Stimulated activated CD8-positive, alpha-beta memory T cell treated with anti-CD3 and anti-CD28 coated beads, Interleukin-12 subunit alpha, Interleukin-12 subunit beta, amount 100 ng/mL, for 4 hours (primary cell): ENCODE data around the gene ERO1A.
A peak's percentile ranks its signal among the peaks of the same experiment; 100 is the strongest.
"Not testable (repeated sequence)": the region's sequence is repeated elsewhere in the genome, so short reads cannot be mapped to it uniquely, and the experiment has no call there.

Experiments
- DNase-seq: peaks from one replicate; pipeline ENCODE4 v3.0.0-alpha.2; 2020; ENCODE audit warnings: low read depth

ERO1A gene, protein sequence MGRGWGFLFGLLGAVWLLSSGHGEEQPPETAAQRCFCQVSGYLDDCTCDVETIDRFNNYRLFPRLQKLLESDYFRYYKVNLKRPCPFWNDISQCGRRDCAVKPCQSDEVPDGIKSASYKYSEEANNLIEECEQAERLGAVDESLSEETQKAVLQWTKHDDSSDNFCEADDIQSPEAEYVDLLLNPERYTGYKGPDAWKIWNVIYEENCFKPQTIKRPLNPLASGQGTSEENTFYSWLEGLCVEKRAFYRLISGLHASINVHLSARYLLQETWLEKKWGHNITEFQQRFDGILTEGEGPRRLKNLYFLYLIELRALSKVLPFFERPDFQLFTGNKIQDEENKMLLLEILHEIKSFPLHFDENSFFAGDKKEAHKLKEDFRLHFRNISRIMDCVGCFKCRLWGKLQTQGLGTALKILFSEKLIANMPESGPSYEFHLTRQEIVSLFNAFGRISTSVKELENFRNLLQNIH

DNA sequence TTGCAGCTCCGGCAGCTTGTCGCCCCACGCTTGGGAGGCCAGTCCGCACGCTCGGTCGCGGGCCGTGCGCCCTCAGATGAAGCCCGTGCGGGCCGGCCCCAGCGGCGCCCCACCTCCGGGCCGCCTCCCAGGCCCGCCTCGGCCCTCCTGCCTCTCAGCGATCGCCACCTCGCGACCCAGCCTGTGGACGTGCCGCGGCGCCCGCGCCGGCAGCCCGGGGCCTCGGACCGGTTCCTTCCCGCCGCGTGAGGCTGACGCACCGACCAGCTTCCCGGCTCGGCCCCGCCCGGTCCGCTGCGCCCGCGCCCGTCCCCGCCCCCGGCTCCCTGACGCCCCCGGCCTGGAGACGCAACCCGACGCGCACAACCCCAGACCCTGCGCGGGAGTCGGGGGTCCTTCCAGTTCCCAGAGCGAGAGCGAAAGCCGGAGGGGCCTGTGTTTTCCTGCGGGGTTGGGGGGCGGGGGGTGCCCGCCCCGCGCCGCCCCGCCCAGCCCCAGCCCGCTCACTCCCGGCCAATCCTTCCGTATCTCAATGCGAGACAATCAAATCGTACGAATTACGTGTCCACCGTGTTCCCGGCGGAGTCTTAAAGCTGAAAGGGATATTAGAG, at the start of gene ERO1A:
TSS of gene ERO1A (minus strand) at position 78 of the 611 bp plus-strand sequence. CDS start at position 1, 77 bp downstream.
- peak; percentile 53 for DNase-seq

DNA sequence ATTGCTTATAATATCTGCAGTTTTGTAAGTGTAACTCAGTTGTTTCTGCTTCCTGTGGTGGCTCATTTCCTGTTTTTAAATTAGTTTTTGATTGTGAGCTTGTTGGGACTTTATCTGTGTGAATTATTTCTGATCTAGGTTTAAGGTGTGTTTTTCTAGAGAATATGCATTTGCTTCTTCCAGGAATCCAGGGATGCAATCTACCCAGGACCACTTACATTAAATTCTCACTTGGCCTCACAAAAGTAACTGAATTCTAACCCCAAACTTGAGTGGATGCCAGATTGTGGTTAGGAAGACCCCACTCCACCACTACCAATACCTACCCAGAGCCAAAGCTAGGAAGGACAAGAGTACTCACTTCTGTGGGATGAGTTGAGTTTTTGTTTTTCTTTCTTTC, 46.5 kb upstream of the ERO1A start:
- DNase-seq, result no peak

DNA sequence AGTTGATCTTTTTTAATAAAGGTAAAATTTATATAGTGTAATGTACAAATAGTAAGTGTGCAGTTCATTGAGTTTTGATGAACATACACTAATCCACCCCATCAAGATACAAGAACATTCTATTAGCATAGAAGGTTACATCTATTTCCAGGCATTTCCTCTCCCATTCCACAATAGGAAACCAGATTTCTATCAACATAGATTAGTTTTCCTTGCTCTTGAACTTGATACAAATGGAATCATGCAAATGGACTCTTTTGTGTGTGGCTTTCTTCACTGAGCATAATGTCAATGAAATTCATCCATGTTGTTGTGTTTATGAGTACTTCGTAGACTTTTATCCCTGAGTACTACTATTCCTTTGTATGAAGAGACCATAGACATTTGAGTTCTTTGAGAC, 45.4 kb upstream of the ERO1A start:
- no peak for DNase-seq

DNA sequence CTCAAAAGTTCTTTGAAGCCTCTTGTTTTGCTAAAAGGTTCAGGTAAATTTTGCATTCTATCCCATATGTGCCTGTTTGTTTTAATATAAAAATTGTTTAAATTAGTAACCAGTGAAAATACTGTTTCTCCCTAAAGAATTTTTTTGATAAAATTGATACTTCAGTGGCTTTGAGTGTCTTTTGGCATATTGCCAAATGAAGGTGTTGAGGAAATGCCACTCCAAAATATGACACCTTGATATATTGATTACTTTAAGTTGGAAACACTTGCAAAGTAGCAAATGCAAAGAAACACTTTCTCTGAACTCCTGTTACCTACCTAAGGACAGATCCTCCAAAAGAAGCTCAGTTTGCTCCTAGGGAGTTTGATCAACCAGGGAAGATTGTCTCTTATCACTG, 43.1 kb upstream of the ERO1A start:
- no peak for DNase-seq

DNA sequence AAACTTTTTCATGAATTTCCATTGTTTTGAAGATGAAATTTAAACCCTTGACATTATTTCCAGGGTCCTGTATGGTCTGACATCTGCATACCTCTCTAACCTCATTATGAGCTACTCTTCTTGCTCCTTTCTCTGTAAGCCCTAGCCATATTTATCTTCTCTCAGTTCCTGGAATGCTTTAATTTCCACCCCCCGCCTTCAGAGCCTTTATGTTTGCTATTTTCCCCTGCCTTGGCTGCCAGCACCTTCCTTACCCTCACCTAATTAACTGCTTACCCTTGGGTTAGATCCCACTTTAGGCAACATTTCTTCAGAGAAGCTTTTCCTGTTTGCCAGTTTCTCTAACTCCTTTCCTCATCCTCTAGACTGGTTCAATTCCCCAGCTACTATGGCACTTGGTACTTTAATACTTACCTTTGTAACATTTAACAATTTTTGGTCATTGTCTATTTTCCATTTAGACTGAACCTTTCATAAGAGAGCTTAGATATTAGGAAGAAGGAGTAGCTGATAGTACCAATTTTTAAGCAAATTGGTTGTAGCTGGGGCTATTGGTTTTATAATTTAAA, 40.6 kb upstream of the ERO1A start:
- no peak for DNase-seq

DNA sequence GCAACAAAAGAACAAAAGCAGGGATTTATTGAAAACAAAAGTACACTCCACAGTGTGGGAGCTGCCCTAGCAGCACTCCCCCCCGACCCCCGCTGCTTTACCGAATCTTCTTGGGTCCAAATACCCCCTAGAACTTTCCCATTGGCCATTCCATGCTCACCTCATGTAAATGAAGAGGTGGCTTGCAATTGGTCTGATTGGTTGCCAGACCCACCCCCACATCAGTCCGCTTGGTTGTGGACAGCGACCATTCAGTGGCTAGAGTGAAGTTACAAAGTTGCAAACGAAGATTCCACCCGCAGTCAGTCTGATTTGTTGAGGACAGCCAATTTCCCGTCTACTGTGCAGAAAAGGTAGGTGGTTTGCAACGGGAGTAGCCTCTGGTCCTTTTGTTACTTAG, 38.5 kb upstream of the ERO1A start:
- no peak for DNase-seq

DNA sequence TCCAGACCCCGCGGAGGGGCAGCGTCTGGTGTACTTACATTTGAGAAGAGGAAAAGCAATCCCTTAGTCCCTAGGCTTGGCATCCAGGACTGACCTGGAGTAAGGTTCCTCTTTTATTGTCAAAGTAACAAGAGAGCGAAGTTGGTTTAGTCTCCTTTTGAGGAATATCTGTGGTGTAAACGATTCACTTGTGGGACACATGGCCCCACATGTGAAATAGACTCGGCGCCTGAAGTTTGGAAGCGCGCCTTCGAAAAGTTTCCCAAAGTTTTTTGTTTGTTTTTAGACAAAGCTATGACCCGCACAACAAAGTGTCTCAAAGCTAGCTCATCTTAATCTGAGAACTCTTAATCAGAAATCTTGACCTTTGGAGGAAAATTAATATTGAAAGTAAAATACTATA, 35.4 kb upstream of the ERO1A start:
- DNase-seq, result no peak

DNA sequence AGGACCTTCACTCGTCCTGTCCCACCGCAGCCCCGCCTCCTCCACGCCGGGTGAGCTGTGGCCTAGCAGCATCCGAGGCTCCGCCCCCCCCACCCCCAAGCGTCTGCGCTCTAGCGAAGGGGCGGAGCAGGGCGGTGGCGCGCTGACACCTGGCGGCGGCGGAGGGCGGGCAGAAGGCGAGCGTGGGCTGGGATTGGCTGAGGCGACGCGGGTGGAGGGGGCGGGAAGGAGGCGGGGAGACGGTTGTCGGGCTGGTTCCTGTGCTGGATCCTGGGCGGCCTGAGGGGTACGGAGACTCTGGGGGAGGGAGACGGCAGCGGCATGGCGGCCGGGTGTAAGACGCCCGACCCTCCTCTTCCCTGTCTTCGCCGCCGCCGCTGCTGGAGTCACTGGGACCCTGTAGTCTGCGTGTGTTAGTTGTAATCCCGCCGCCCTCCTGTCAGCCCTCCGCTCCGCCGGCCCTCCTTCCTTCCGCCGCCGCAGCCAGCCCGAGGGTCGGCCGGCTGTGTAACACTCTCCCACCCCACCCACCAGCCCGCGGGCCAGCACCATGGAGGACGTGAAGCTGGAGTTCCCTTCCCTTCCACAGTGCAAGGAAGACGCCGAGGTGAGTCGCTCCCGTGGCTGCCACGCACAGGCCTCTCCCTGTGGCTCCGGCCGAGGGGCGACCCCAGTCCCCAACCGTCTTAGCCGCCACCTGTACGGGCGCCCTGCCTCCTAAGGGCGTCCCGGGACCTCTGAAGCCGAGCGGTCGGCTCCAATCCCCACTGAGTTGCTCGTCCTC, 34.8 kb upstream of the ERO1A start, which contains the start of gene STYX:
TSS of gene STYX (plus strand) at position 242 of the 784 bp plus-strand sequence. CDS start at position 551, 309 bp downstream.
- DNase-seq, result peak; percentile 98

DNA sequence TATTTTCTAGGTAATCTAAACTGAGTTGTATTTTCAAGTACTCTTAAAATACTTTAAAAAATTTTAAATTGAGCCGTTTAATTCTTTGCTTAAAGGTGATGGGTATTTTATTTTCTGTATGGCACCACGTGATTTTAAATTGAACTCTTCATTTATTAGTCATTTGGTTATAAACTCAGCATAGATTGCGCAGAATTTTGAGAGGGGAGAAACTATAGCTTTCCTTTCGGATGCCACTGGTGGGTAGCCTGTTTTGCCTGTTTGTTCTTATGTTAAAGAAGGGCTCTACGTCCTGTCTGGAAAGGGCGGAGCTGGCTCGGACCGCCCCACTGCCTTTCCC, 34.2 kb upstream of the ERO1A start:
- no peak for DNase-seq

DNA sequence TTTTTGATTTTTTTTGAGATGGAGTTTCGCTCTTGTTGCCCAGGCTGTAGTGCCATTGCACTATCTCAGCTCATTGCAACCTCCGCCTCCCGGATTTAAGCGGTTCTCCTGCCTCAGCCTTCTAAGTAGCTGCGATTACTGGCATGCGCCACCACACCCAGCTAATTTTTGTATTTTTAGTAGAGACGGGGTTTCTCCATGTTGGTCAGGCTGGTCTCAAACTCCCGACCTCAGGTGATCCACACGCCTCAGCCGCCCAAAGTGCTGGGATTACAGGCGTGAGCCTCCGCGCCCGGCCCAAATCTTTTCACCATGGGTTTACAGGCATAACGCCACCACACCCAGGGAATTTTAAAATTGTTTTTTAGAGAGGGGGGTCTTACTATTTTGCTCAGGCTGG, 33.7 kb upstream of the ERO1A start:
- not testable (repeated sequence) for DNase-seq

DNA sequence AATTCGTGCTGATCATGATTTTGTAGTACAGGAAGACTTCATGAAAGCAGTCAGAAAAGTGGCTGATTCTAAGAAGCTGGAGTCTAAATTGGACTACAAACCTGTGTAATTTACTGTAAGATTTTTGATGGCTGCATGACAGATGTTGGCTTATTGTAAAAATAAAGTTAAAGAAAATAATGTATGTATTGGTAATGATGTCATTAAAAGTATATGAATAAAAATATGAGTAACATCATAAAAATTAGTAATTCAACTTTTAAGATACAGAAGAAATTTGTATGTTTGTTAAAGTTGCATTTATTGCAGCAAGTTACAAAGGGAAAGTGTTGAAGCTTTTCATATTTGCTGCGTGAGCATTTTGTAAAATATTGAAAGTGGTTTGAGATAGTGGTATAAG, 32.2 kb upstream of the ERO1A start:
- not testable (repeated sequence) for DNase-seq

DNA sequence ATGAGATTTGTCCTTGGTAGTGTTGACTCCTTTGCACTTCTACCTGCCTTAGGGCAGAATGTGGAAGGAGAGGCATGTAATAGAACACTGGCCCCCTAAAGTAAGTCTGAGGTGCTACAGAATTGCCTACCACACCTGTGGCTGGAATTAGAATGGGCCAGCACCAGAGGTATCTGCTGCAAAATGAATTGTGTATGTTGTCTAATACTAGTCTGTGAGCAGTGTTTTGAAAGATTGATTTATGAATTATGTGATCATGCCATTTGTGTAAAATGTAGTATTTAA, 28.9 kb upstream of the ERO1A start:
- DNase-seq, result no peak

DNA sequence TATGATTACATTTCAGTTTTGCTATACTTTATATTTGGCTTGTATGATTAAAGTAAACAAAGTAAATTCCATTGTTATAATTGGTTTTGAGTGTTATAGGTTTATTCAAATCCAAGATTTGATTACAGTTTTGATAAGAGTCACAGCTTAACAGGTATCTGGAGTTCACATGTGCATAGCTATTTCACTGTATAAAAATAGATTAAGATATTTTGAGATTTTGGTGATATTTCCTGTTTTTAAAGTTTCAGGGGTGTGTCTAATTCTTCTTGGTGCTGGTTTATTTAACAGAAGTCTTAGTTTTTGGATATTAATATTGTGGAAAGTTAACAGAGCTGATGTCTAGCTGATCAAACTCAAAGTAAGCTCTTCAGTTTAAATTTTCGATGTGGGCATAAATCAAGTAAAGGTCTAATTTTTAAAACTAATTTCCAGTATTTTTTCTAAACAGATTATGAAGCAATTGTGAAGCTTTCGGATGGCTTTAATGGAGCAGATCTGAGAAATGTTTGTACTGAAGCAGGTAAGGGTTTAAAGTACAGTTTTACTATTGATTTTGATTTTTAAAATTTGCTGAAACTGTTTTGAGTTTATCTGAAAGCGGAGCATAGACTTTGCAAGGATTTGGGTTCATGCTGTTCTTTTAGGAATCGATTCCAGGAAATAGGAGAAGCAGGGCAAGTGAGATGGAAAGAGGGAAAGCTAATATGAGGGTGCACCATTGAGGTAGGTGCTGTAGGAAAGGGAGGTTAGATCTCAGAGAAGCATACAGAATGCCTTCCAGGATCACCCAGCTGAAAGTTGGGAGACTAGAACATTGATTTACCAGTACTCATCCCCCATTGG, 28.4 kb upstream of the ERO1A start:
- no peak for DNase-seq

DNA sequence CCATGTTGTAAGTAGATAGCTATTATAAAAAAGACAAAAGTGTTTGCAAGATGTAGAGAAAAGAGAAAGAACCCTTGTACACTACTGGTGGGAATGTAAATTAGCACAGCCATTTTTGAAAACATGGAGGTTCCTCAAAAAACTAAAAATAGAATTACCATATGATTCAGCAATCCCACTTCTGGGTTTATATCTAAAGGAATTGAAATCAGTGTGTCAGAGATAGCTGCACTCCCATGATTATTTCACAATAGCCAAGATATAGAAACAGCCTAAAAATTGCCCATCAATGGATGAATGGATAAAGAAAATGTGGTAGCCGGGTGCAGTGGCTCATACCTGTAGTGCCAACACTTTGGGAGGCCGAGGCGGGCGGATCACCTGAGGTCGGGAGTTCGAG, 20.8 kb upstream of the ERO1A start:
- no peak for DNase-seq

DNA sequence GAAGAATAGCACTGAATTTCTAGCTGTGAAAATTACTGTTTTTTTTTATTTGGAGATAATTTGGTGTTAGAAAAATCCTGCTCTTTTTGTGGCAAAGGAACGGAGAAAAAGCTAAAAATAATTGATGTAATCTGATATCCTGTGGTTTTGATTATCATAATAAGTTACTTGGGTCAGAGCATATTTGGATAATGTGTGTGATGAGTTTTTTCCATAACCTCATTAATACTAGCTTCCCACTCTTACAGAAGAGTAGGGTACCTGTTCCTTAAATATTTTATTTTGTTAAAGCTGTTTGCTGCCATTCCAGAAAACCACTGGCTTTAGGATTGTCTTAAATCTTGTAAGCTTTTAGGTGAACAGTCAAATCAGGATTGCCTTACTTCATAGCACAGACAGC, 16.3 kb upstream of the ERO1A start:
- no peak for DNase-seq

DNA sequence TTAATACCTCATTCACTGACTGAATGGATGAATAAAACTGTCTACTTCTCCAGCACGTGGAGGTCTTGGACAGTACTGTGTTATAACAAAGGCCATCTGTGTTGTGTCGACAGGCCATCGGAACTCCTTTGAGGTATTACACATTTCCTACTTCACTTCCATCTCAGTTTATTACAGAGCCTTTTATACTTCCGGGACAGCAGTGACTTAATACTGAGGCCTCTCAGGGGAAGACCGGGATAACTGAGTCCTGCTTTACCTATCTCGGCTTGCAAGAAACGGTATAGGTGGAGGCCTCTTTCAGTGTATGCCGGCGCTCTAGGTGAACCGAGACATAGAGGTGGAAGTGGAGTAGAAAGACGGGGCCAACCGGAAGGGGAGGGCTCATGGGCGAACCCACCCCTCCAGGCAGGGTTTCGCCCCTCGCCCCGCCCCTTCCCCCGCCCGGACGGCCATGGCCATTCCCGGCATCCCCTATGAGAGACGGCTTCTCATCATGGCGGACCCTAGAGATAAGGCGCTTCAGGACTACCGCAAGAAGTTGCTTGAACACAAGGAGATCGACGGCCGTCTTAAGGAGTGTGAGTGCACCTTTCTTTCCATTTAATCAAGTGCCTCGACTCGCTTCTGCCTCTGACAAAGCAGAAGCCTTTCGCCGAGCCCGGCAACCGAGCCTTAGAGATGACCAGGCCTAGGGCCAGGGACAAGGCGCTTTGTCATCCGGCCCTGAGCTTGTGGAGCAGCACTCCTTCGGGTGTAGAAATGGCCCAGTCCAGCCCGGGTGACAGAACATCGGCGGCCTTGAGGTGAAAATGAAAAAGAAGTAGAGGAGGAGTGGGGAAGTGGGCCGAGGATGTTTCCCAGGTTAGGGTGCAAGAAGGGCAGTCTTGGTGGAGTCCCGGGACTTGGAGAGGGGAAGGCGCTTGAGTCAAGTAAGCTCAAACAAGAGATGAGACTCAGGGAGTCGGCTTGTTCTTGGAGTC, 11.7 kb upstream of the ERO1A start, which contains the start of gene PSMC6:
TSS of gene PSMC6 (plus strand) at position 477 of the 983 bp plus-strand sequence. CDS start at position 497, 20 bp downstream.
- DNase-seq, result peak; percentile 87

DNA sequence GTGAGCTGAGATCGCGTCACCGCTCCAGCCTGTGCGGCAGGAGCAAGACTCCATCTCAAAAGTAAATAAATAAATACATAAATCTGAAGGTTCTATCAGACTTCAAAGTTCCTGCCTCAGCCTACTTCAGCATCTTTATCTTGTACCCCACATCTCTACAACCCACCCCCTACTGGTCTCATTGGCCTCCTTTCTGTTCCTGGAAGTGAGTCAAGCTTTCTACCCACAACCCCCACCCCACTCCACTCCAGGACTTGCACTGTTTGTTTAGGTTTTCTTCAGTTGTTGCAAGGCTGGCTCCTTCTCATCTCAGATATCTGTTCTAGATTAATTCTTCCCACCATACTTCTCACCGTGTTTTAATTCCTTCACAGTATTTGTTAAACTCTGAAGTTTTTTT, 10.9 kb upstream of the ERO1A start:
- no peak for DNase-seq

DNA sequence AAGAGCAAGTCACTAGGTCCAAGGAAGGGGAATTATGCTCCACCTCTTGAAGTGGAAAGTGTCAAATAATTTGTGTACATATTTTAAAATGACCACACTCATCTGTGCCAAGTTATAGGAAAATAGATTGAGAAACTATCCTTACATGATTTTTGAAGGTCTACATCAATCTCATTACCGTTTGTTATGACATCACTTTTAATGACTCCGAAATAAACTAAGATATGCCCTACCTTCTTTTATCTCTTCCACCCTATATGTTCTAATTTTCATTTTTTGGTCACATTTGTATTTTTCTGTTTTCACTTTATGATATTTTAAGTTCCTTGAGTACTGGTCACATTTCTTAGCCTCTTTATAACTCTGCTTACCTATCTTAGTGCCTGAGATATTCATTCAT, 8.3 kb upstream of the ERO1A start:
- DNase-seq, result no peak

DNA sequence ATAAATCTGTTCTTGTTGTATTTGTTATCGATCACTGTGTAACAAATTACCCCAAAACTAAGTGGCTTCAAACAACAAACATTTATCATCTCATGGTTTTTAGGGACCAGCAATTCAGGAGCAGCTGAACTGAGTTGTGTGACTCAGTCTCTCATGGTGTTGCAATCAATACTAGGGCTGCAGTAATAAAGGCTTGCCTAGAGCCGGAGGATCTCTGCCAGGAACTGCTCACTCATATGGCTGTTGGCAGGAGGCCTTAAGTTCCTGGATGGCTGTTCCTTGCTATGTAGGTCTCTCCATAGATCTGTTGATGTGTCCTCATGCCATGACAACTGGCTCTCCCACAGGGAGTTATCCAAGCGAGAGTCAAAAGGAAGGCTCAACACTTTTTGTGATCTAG, 7.9 kb upstream of the ERO1A start:
- no peak for DNase-seq

DNA sequence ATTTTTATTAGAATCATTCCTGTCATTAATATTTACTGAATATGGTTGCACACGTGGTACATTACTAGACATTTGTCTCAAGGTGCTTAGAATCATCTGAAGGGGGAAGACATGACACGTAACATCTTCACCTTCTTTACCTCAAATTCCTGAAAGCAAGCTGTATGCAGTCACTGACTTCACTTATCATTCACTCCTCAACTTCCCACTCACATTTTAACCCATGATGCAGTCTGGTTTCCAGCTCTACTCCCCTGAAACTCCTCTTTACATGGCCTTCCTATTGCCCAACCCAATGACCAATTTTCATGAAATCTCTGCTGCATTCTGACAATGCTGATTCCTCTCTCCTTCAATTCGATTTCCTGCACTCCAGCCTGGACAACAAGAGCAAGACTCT, 5.9 kb upstream of the ERO1A start:
- no peak for DNase-seq
